ENCODE results near the gene CCR9.

GRCh38 chr3:45838466-45838865, 47.9 kb upstream of the CCR9 start:
- TF ChIP-seq EZH2 (IDR thresholded peaks at IDR 0.05; ENCODE audit: insufficient read depth, poor library complexity, severe bottlenecking): no peak
- TF ChIP-seq EZH2phosphoT487 (IDR thresholded peaks at IDR 0.05; ENCODE audit: insufficient read depth, low read depth): no peak

Data from GM23248 (cell line).